Adrenal gland (tissue), 5 donors: ENCODE measurements around the gene APOL6.

Source experiments
- CTCF ChIP-seq, 6 experiments: fragments of 450-650 bp in 4 of 6; fragments of 200-600 bp in 2 of 6; sonication (generic) in 1 of 6; IDR thresholded peaks; 1 replicate in 5 of 6; 2 replicates in 1 of 6; pipeline versions ENCODE4 v1.5.1 to v1.8.0; 2016 to 2021; ENCODE audit warnings: antibody characterized with exemption in 6 of 6, mild to moderate bottlenecking in 2 of 6, moderate library complexity in 1 of 6
- POLR2A ChIP-seq, 2 donors: fragments of 450-650 bp; IDR thresholded peaks; one replicate each; pipeline ENCODE4 v1.6.1; 2017; ENCODE audit warnings: antibody characterized with exemption in 2 of 2, mild to moderate bottlenecking in 2 of 2, moderate library complexity in 1 of 2
- donor health status: DM: no; HTN: no; CAD: no.

GRCh38 chr22:35717572-35717971 is 69.3 kb downstream of the APOL6 start, which contains the start of gene APOL5:
- TF ChIP-seq CTCF (IDR thresholded peaks at IDR 0.05) (no peak), POLR2A (IDR thresholded peaks at IDR 0.05) (no peak)
